NT2/D1 (cell line): ENCODE measurements around the gene PDE4B.

Source experiments
- SUZ12 ChIP-seq: IDR thresholded peaks from 2 replicates; pipeline ENCODE4 v1.6.1; 2011; ENCODE audit not compliant: insufficient read length, insufficient read depth; ENCODE audit errors: extremely low read depth
- YY1 ChIP-seq: IDR thresholded peaks from 2 replicates; pipeline ENCODE4 v1.6.1; 2011; ENCODE audit not compliant: insufficient read length, insufficient read depth

- TF ChIP-seq SUZ12 (no peak), YY1 (no peak)
Observed at GRCh38 chr1:66135161-66135560, 342.5 kb downstream of the PDE4B start.
